UCSD-AML1 (cell line): Measurements from ENCODE around the gene ADAMTS19.
A peak's percentile ranks its signal among the peaks of the same experiment; 100 is the strongest.

Source experiments
- DNase-seq: peaks from one replicate; lab custom pipeline; 2025; ENCODE audit not compliant: unreplicated experiment; lab: John Stamatoyannopoulos, UW

ADAMTS19 gene

DNA sequence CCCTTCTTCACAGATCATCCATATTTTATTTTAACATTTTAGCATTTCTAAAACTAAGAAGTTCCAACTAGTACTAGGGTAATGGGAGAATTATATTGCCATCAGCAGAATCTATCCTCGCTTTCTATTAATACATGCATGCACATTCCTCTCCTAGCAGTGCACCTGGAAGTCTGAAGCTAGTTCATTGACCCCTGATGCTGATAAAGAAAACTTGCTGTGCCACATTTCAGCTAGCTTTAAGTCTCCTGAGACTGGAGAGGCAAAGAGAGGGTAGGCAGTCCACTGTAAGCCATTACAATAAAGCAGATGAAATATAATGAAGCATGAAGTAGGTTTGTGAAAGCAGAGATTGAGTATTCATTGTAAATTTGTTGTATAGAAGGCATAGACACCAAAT is 303.6 kb downstream of the ADAMTS19 start:
- DNase-seq = no peak

DNA sequence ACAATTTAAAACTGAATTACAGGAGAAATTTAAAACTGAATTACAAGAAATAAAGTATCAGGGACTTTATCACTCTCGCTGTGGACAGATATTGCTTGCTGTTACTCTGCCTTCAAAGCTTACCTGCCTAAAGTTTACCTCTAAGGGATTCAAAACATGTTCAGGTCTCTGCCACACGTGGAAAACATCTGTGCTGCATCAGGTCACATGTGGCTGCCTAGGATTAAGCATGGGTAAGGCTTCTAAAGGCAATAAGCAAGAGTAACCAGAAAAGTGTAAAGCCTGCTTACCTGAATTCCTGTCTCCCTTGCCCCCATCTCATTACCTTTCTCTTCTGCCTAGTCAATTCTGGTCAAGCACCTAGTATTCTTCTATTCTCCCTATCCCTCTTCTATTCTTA is 306.7 kb downstream of the ADAMTS19 start:
- DNase-seq = no peak

DNA sequence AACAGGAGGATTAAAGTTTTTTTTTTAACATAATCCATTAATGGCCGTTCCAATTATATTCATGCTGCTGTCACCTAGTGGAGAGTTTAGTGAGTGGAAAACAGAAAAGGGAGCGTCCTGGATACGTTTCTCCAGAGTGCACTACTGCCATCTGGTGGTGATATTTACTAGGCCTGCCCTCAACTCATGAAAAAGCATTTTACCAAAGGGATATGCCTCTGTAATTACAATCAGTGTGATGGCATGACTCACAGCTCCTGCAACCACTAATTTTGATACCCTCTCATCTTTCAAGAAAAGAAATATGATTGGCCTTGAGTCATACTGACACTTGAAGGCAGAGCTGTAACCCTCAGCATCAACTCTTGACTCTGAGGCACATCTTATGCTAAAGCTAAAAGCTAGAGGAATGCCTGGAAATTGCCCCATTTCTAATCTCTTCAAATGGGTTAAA is 307.9 kb downstream of the ADAMTS19 start:
- peak; percentile 38 for DNase-seq

DNA sequence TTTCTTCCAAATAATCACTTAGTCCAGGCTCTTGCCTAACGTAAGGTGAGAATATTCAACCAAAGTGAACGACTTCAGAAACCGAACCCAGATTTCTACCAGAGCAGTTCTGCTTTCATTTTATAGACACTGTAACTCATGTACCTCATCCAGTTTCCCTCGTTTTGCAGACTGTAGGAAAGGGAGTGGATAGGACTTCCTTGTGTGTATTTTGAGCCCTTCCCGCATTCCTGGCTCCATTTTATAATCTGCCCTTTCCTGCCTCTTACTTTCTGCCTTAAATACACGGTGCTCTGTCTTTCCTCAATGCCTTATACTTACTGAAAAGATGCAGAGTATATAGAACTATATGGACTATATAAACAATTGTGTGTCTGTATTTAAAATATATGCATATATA is 308.6 kb downstream of the ADAMTS19 start:
- DNase-seq = no peak

DNA sequence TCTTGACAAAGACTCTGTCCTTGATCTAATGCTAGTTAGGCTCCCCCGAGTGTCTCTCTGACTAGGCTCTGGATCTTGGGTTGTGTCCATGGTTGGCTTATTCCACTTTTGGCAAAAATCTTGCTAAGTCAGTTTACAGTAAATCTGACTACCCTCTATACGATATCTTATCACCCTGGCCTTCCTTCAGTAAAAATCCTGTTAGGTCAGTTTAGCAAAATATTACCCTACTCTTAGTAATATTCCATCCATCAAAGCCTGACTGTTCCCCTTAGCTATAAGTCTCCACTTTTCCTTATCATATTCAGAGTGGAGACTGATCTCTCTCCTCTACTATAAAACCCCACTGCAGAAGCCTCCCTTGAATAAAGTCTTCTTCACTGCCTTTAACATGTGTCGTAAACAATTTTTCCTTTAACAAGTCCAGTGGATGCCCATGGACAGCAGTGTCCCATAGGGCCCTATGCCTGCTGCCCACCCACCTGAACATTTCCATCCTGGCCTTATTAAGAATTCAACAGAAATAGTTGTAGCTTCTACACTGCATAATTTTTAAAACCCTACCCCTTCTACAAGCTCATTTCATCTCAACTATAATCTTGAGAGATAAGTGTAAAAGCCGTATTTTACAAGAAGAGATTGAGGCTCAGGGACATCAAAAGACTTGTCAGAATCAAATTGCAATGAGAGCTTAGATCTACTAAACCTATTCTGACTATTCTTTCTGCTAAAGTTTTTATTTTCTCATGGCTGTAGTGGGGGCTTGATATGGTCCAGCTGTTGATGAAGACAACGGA is 310.1 kb downstream of the ADAMTS19 start:
- DNase-seq = no peak

DNA sequence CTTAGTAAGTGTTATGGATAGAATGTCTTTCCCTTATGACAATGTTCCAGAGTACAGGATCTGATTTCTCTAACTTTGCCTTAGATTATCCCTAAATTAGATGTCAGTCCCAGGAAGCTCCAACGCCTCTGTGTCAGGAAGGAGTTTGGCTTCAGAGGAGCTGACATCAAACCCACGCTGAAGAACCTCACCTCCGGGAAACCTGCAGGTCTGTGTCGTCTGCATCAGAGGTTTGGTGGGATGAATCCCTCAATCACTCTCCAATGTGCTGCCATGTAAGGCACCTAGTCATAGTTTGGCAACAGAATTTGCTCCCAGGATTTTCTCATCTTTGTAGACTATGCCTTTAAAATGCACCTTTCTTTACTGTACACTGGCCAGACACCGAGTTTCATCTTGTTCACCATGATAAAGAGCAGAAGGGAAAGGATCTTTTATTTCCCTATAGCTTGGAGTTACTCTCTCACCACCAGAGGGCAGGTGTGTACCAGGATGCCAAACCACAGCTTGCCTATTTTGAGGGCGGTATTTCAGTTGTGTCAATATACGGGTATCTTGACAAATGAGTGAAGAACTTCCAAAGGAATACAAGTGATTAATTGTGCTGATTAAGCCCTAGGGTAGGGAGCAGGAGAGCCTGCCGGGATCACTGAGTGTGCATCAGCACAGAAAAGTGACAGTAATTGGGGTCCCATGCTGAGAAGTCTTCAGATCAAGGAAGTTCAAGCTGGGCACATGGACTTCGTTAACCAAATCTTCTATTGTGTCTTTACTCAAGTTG is 311.1 kb downstream of the ADAMTS19 start:
- peak; percentile 17 for DNase-seq

DNA sequence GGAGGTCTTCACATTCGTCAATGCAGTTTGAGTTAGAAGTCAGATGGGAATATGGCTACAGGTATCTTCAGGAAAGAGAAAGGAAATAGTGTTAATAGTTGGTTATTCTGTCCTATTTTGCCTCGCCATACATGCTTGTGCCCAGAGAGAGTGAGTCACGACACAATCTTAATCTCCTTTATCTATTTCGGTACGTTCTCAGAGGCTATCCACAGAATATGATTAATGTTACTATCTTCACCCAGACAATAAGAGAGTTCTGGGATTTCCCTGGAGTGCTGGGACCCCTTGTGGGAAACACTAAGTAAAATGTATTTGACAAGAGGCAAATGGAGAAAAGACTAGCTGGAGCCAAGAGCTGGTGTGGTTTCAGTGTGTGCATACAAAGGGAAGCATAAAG is 313.3 kb downstream of the ADAMTS19 start:
- DNase-seq = no peak

DNA sequence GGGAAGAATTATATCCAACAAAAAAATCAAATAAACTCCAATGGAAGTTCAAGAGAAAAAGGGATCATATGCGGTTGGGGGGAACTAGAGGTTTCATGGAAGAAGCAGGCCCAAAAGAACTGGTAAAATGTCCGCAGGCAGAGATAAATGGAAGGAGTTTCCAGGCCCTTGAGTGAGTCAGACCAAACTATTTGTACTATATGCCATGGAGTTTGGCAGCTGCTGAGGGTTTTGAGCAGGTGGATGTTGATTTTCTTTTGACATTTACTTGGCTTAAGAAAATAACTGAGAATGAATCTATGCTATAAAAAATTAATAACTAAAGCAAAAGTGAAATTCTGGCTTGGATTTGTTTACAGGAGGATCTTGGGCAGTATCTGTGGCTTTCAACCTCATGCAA is 321.5 kb downstream of the ADAMTS19 start:
- DNase-seq = no peak
